Body of pancreas (tissue), 4 donors: ENCODE results near the gene LEPROT. TPM values are rescaled to one million over a fixed set of nuclear protein-coding genes. Genes with fewer than 3 reads are reported as not detected.

ENCODE experiments used
- ATAC-seq: fragments of 150-250 bp; one replicate; pipeline ENCODE4 v1.9.1; 2016
- DNase-seq, 4 donors: peaks; one replicate each; pipeline ENCODE4 v3.0.0-alpha.2; 2019
- H3K27ac ChIP-seq, 4 donors: fragments of 200-600 bp; sonication (generic); 1 replicate in 3 of 4; 2 replicates in 1 of 4; pipeline versions ENCODE4 v1.5.1 to v1.6.1; 2016 to 2019; ENCODE audit warnings: mild to moderate bottlenecking in 1 of 4, mixed read lengths in 1 of 4, moderate library complexity in 1 of 4
- H3K27me3 ChIP-seq, 2 donors: fragments of 200-600 bp; sonication (generic); one replicate each; pipeline ENCODE4 v1.6.0; 2016; ENCODE audit warnings: mild to moderate bottlenecking in 1 of 2
- H3K36me3 ChIP-seq, 2 donors: fragments of 200-600 bp; sonication (generic); replicated peaks in 1 of 2; 2 replicates each; pipeline ENCODE4 v1.5.1; 2016; ENCODE audit warnings: low read depth in 2 of 2; ENCODE audit not compliant: insufficient read depth in 1 of 2
- H3K4me1 ChIP-seq: fragments of 200-600 bp; sonication (generic); one replicate; pipeline ENCODE4 v1.6.0; 2016
- H3K4me3 ChIP-seq, 2 donors: fragments of 200-600 bp; sonication (generic); 1 replicate in 1 of 2; 2 replicates in 1 of 2; pipeline ENCODE4 v1.5.1; 2016 to 2019
- H3K9me3 ChIP-seq, 3 donors: fragments of 200-600 bp; sonication (generic); 1 replicate in 2 of 3; 2 replicates in 1 of 3; pipeline ENCODE4 v1.5.1; 2016
- POLR2A ChIP-seq, 3 donors: fragments of 450-650 bp; IDR thresholded peaks; one replicate each; pipeline ENCODE4 v1.6.1; 2016; ENCODE audit warnings: antibody characterized with exemption in 3 of 3, mild to moderate bottlenecking in 2 of 3
- WGBS, 2 donors: methylation state at CpG; one replicate each; pipeline ENCODE4 v1.1.5; 2017; 5-methylcytosine and 5-hydroxymethylcytosine counted together
- intact Hi-C: fragments of 100-400 bp; cut with DNase I; formaldehyde crosslinking; loops from one replicate; pipeline ENCODE4 v1.15.1; 2023
- total RNA-seq, 2 donors: library from RNA; depleted of rRNA; stranded (reverse); fragments of >200 nt; gene quantifications; one replicate each; pipeline ENCODE4 v1.1.0, GENCODE V29; 2016
- TF ChIP-seq, protein P1 (sequence below), 7 experiments: fragments of 450-650 bp in 4 of 7; fragments of 200-600 bp in 3 of 7; sonication (generic) in 3 of 7; IDR thresholded peaks; one replicate each; pipeline ENCODE4 v1.5.1; 2016 to 2019; ENCODE audit warnings: antibody characterized with exemption in 7 of 7

Gene LEPROT
- total RNA-seq, 2 donors from 2014 or later, result 22.7 to 47.7 TPM

DNA sequence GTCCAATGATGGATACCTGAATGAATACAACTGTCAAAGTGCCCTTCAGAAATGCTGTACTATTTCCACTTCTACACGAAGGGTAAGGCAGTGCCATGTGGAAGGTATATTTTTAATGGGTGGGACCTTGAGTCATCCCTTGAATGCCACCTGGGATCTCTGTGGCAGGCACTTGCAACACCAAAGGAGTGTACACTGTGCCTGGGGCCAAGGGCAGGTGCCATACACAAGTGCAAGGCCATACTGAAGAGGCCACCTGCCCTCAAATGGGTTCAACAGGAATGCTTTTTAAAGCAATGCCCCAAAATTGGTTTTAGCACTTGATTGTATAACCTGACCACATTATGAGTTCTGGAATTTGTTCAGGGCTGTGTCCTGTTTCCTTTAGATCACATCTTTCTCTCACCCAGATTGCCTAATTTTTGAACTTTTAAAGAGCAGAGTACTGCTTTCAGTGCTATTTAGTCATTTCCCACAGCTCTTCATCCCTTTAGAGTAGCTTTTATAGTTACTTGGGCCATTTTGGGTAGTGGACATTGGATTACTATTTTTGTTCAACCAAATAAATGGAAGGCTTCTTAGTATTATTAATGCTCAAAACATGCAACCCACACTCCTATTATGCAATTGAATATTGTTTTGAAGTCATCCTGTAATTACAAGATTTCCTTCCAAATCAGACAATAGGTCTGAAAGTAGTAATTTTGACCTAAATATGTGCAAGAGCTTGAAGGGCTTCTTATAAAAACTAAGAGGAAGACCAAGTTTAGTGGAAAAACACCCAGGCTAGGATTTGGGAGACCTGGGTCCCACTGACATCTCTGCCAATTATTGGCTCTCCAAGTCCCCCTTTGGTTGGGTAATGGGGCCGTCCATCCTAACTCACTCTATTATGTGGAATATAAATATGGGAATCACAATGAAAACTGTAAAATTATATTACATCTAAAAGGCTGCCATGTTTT lies 57.2 kb downstream of the LEPROT start:
- no peaks in the 10 kb centered on the region for H3K27me3 ChIP-seq
- no peak overlapping the region for H3K27ac ChIP-seq
- H3K9me3 ChIP-seq, result no peaks in the 10 kb centered on the region
- no peak for TF ChIP-seq POLR2A (IDR thresholded peaks at IDR 0.05)
- TF ChIP-seq, protein P1, sequence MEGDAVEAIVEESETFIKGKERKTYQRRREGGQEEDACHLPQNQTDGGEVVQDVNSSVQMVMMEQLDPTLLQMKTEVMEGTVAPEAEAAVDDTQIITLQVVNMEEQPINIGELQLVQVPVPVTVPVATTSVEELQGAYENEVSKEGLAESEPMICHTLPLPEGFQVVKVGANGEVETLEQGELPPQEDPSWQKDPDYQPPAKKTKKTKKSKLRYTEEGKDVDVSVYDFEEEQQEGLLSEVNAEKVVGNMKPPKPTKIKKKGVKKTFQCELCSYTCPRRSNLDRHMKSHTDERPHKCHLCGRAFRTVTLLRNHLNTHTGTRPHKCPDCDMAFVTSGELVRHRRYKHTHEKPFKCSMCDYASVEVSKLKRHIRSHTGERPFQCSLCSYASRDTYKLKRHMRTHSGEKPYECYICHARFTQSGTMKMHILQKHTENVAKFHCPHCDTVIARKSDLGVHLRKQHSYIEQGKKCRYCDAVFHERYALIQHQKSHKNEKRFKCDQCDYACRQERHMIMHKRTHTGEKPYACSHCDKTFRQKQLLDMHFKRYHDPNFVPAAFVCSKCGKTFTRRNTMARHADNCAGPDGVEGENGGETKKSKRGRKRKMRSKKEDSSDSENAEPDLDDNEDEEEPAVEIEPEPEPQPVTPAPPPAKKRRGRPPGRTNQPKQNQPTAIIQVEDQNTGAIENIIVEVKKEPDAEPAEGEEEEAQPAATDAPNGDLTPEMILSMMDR (IDR thresholded peaks at IDR 0.05), result no peak
- ATAC-seq, result no peak
- H3K4me3 ChIP-seq, result no peak overlapping the region
- H3K4me1 ChIP-seq, result peaks cover 5% of the 10 kb centered on the region
- H3K36me3 ChIP-seq, result no peaks in the 10 kb centered on the region
- intact Hi-C loops, result no loop called here
- WGBS, 2 donors, result 78 to 91% methylated on average over 2 of the region's 2 CpGs
- no peak for DNase-seq

DNA sequence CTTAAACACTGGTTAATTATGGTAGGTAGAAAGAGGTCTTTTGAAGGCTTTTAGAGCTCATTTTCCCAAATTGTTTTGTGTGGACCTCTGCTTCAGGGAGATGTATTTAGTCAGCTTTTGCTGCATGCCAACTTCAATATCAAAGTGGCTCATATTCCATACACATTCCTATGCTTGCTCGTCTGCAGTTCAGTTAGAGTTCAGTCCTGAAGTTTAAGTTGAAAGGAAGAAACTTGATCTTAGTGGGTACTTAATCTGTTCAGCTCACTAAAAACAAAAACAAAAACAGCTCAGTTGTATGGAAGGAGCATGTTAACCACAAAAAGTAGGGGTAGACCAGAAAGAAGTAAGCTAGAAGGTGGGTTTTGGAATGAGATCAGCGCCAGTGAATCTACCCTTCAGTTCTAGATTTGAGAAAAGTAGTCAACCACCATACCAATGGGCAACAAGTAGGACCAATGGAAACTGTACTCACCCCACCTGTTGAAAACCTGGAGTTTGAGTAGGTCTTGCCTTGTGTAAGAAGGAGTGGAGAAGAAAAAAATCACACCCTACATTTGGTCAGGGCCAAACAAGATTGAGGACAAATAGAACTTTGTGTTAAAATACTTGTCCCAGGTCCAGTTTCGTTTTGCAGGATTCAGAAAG lies 58.0 kb downstream of the LEPROT start:
- Histone ChIP-seq H3K9me3 (no peaks in the 10 kb centered on the region), H3K27ac (no peak overlapping the region), H3K36me3 (no peaks in the 10 kb centered on the region), H3K27me3 (no peaks in the 10 kb centered on the region), H3K4me3 (no peak overlapping the region), H3K4me1 (peaks cover 8% of the 10 kb centered on the region)
- intact Hi-C loops, result no loop called here
- WGBS, 2 donors, result 74 to 79% methylated on average over 3 of the region's 3 CpGs
- DNase-seq (no peak), ATAC-seq (no peak)
- TF ChIP-seq, protein P1 (IDR thresholded peaks at IDR 0.05), result no peak
- no peak for TF ChIP-seq POLR2A (IDR thresholded peaks at IDR 0.05)

DNA sequence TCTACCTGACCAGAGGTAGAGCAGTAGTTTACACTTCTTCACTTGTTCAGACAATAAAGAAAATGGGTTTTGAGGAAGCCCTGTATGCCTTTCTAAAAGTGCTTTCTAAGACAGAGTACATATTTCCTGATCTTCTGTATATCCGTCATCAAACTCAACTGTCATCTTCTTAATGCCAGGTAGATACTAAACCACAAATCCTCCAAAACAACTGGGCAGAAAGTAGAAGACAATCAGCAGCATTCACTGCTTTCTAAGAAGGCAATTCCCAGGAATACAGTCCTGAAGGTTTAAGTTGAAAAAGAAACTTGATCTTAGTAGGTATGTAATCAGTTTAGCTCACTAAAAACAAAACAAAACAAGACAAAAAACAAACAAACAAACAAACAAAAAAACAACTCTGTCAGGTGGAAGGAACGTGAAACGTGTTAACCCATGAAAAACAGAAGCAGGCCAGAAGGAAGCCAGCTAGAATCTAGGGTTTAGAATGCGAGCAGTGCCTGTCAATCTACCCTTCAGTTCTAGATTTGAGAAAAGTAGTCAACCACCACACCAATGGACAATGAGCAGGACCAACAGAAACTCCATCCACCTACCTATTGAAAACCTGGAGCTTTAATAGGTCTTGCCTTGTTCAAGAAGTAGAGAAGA lies 59.2 kb downstream of the LEPROT start:
- ATAC-seq (no peak), DNase-seq (no peak)
- Histone ChIP-seq H3K36me3 (no peaks in the 10 kb centered on the region), H3K27ac (no peak overlapping the region), H3K4me3 (no peak overlapping the region), H3K4me1 (peaks cover 11% of the 10 kb centered on the region), H3K9me3 (no peaks in the 10 kb centered on the region), H3K27me3 (no peaks in the 10 kb centered on the region)
- TF ChIP-seq POLR2A (IDR thresholded peaks at IDR 0.05), result no peak
- TF ChIP-seq, protein P1 (IDR thresholded peaks at IDR 0.05), result no peak
- 86 to 93% methylated on average over 4 of the region's 4 CpGs for WGBS, 2 donors
- intact Hi-C loops, result no loop called here

DNA sequence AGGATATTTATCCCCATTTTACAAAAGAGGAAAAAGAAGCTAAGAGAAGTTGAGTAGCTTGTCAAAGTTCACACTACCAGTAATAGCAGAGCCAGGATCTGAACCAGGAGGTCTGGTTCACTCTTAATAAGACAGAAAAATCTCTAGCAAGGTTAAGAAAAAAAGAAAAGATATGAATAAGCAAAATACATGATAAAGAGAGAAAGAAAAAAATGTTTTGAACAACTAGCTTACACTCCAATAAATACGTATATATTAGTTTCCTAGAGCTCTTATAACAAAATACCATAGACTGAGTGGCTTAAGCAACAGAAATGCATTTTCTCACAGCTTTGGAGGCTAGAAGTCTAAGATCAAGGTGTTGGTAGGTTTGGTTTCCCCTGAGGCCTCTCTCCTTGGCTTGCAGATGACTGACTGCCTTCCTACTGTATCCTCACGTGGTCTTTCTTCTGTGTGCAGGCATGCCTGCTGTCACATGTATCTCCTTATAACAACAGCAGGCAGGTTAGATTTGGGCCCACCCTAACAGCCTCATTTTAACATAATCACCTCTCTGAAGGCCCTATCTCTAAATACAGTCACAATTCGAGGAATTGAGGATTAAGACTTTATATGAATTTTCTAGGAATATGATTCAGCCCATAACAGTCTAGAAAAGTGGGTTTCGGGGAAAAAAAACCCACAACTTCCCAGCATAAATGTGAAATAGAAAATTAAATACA lies 60.4 kb downstream of the LEPROT start:
- 91 to 94% methylated on average over 4 of the region's 4 CpGs for WGBS, 2 donors
- intact Hi-C loops, result no loop called here
- no peak overlapping the region for H3K4me3 ChIP-seq
- no peak for DNase-seq
- no peak for ATAC-seq
- TF ChIP-seq, protein P1 (IDR thresholded peaks at IDR 0.05), result no peak
- TF ChIP-seq POLR2A (IDR thresholded peaks at IDR 0.05), result no peak
- H3K9me3 ChIP-seq, result no peaks in the 10 kb centered on the region
- H3K27ac ChIP-seq, result no peak overlapping the region
- H3K4me1 ChIP-seq, result peaks cover 14% of the 10 kb centered on the region
- H3K27me3 ChIP-seq, result no peaks in the 10 kb centered on the region
- H3K36me3 ChIP-seq, result no peaks in the 10 kb centered on the region
